Measurements from ENCODE around the gene WFDC8. TPM values are rescaled to one million over a fixed set of nuclear protein-coding genes. Genes with fewer than 3 reads are reported as not detected.
"Not testable (repeated sequence)": the region's sequence is repeated elsewhere in the genome, so short reads cannot be mapped to it uniquely, and the experiment has no call there.

Gene WFDC8
- total and polyA plus RNA-seq, 2 donors (not counting 3 experiments of a cell fraction or from before 2014, with no cell fraction given), result not detected

DNA sequence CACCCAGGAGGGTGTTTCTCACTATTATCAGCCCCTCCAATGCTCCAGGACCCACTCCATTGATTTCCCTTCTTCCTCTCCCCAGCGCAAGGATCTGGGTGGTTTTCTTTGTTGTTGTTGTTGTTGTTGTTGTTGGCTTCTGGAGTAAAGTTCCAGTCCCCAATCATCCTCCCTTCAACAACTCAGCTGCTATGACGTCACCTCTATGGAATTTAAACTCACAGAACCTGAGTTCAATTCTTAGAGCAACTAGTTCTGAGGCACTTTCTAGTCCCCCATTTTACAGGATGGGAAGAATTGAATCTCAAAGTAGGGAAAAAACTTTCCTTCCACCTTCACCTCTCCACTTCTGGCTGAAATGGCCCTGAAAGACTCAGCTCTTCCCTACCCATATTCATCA, 9.7 kb upstream of the WFDC8 start:
- TF ChIP-seq GATA2 (IDR thresholded peaks at IDR 0.05; ENCODE audit: insufficient read depth, insufficient read length, low read depth, low read length) (no peak), POLR2A (IDR thresholded peaks at IDR 0.05; ENCODE audit: low read depth, low read length) (no peak), POLR2AphosphoS5 (IDR thresholded peaks at IDR 0.05; ENCODE audit: insufficient read depth, low read depth, low read length) (no peak), FOS (IDR thresholded peaks at IDR 0.05; ENCODE audit: borderline replicate concordance, insufficient read depth, low read length) (no peak)
- Histone ChIP-seq H3K79me2 (ENCODE audit: control insufficient read depth, insufficient read depth, low read length) (no peaks in the 10 kb centered on the region), H3K27ac (ENCODE audit: insufficient read depth, low read depth, low read length) (no peak overlapping the region), H3K4me1 (ENCODE audit: control insufficient read depth, extremely low read depth, insufficient read depth, low read length) (no peaks in the 10 kb centered on the region), H2AFZ (ENCODE audit: low read depth, low read length) (no peak overlapping the region), H3K27me3 (ENCODE audit: control insufficient read depth in 2 of 2, insufficient read depth in 2 of 2, low read length in 2 of 2) (peaks cover 0 to 2% of the 10 kb centered on the region in 2 experiments), H3K4me3 (replicated peaks in 1 of 3; ENCODE audit: insufficient read depth in 1 of 3, low read depth in 1 of 3, low read length in 3 of 3) (no peak overlapping the region), H3K36me3 (ENCODE audit: control insufficient read depth in 2 of 2, extremely low read depth in 1 of 2, insufficient read depth in 2 of 2, low read length in 2 of 2) (no peaks in the 10 kb centered on the region), H3K9ac (replicated peaks; ENCODE audit: extremely low read depth, insufficient read depth, low read length) (no peak overlapping the region), H3K4me2 (ENCODE audit: insufficient read depth, low read length) (no peak overlapping the region), H4K20me1 (replicated peaks; ENCODE audit: control insufficient read depth, extremely low read depth, insufficient read depth, low read length) (no peaks in the 10 kb centered on the region), H3K9me1 (replicated peaks; ENCODE audit: control insufficient read depth, extremely low read depth, insufficient read depth, low read length) (no peaks in the 10 kb centered on the region), H3K9me3 (replicated peaks; ENCODE audit: control insufficient read depth, insufficient read depth, low read length) (no peaks in the 10 kb centered on the region)
- no TSS peak for BruUV-seq (replicated peaks)
- intact Hi-C loops (cut with micrococcal nuclease), result no loop called here
- dilution Hi-C loops (cut with MboI; ENCODE audit: extremely low pct_ligation_motif_present, low sequenced_read_pairs), result no loop called here
- ChIA-PET POLR2A (no interaction called here), CTCF (interaction anchor here (1.6 kb wide), 2 partner anchors 181 to 183 kb away, joined by 5 to 9 read pairs; no protein-coding TSS in a partner anchor)
- DNase-seq (ENCODE audit: low read depth, low spot score) (no peak), FAIRE-seq (no peak)

DNA sequence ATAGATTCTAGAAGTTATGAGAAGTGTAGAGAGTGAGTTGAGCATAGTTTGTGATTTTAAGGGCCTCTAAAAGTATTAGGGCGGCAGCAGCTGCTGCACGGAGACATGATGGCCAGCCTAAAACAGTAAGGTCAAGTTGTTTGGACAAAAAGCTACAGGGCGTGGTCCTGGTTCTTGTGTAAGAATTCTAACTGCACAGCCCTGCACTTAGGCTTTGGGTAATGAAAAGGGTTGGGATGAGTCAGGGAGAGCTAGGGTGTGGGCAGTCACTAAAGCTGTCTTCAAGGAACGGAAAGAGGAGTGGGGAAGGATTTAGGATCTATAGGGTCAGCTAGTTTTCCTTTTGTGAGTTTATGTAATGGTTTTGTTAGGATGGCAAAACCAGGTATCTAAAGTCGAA, 6.9 kb upstream of the WFDC8 start:
- FAIRE-seq; H3K79me2 ChIP-seq (ENCODE audit: control insufficient read depth, insufficient read depth, low read length); H4K20me1 ChIP-seq (replicated peaks; ENCODE audit: control insufficient read depth, extremely low read depth, insufficient read depth, low read length); H3K9me3 ChIP-seq (replicated peaks; ENCODE audit: control insufficient read depth, insufficient read depth, low read length); BruUV-seq (replicated peaks); H3K9ac ChIP-seq (replicated peaks; ENCODE audit: extremely low read depth, insufficient read depth, low read length); H3K27ac ChIP-seq (ENCODE audit: insufficient read depth, low read depth, low read length); H3K4me2 ChIP-seq (ENCODE audit: insufficient read depth, low read length); dilution Hi-C loops (cut with MboI; ENCODE audit: extremely low pct_ligation_motif_present, low sequenced_read_pairs); H3K4me1 ChIP-seq (ENCODE audit: control insufficient read depth, extremely low read depth, insufficient read depth, low read length); POLR2A ChIA-PET; H2AFZ ChIP-seq (ENCODE audit: low read depth, low read length); H3K36me3 ChIP-seq (ENCODE audit: control insufficient read depth in 2 of 2, extremely low read depth in 1 of 2, insufficient read depth in 2 of 2, low read length in 2 of 2); CTCF ChIA-PET; intact Hi-C loops (cut with micrococcal nuclease); DNase-seq (ENCODE audit: low read depth, low spot score); H3K4me3 ChIP-seq (replicated peaks in 1 of 3; ENCODE audit: insufficient read depth in 1 of 3, low read depth in 1 of 3, low read length in 3 of 3); H3K9me1 ChIP-seq (replicated peaks; ENCODE audit: control insufficient read depth, extremely low read depth, insufficient read depth, low read length); H3K27me3 ChIP-seq (ENCODE audit: control insufficient read depth in 2 of 2, insufficient read depth in 2 of 2, low read length in 2 of 2): not testable (repeated sequence)

DNA sequence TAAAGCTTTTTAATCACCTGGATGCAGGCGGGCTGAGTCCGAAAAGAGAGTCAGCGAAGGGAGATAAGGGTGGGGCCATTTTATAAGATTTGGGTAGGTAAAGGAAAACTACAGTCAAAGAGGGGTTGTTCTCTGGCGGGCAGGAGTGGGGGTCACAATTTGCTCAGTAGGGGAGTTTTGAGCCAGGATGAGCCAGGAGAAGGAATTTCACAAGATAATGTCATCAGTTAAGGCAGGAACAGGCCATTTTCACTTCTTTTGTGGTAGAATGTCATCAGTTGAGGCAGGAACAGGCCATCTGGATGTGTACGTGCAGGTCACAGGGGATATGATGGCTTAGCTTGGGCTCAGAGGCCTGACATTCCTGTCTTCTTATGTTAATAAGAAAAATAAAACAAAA, 5.2 kb upstream of the WFDC8 start:
- H2AFZ ChIP-seq (ENCODE audit: low read depth, low read length); CTCF ChIA-PET; H4K20me1 ChIP-seq (replicated peaks; ENCODE audit: control insufficient read depth, extremely low read depth, insufficient read depth, low read length); BruUV-seq (replicated peaks); H3K4me3 ChIP-seq (replicated peaks in 1 of 3; ENCODE audit: insufficient read depth in 1 of 3, low read depth in 1 of 3, low read length in 3 of 3); H3K27ac ChIP-seq (ENCODE audit: insufficient read depth, low read depth, low read length); DNase-seq (ENCODE audit: low read depth, low spot score); H3K4me2 ChIP-seq (ENCODE audit: insufficient read depth, low read length); dilution Hi-C loops (cut with MboI; ENCODE audit: extremely low pct_ligation_motif_present, low sequenced_read_pairs); H3K9me1 ChIP-seq (replicated peaks; ENCODE audit: control insufficient read depth, extremely low read depth, insufficient read depth, low read length); H3K36me3 ChIP-seq (ENCODE audit: control insufficient read depth in 2 of 2, extremely low read depth in 1 of 2, insufficient read depth in 2 of 2, low read length in 2 of 2); intact Hi-C loops (cut with micrococcal nuclease); FAIRE-seq; POLR2A ChIA-PET; H3K9me3 ChIP-seq (replicated peaks; ENCODE audit: control insufficient read depth, insufficient read depth, low read length); H3K79me2 ChIP-seq (ENCODE audit: control insufficient read depth, insufficient read depth, low read length); H3K9ac ChIP-seq (replicated peaks; ENCODE audit: extremely low read depth, insufficient read depth, low read length); H3K4me1 ChIP-seq (ENCODE audit: control insufficient read depth, extremely low read depth, insufficient read depth, low read length): not testable (repeated sequence)
- H3K27me3 ChIP-seq (ENCODE audit: control insufficient read depth in 2 of 2, insufficient read depth in 2 of 2, low read length in 2 of 2), result peaks cover 2 to 11% of the 10 kb centered on the region in 2 experiments

Data from endothelial cell of umbilical vein (primary cell).